ENCODE measurements around the gene SLC30A7.

SLC30A7 gene

GRCh38 chr1:100896481-100896982, 642 bp downstream of the SLC30A7 start:
- TF ChIP-seq CTCF (conservative IDR thresholded peaks at IDR 0.05; ENCODE audit: low read depth): no peak
- H3K27ac ChIP-seq: peak overlapping the region; percentile 93
- POLR2A ChIA-PET (ENCODE audit: low non-redundant PET): no interaction called here
- DNase-seq (ENCODE audit: low spot score): peak; percentile 46
- CTCF ChIA-PET: no interaction called here

- no peak for DNase-seq (ENCODE audit: low spot score)
- TF ChIP-seq CTCF (conservative IDR thresholded peaks at IDR 0.05; ENCODE audit: low read depth): no peak
- CTCF ChIA-PET: interaction anchor here (0.7 kb wide), 1 partner anchor 21 kb away, joined by 4 read pairs; no protein-coding TSS in a partner anchor
- POLR2A ChIA-PET (ENCODE audit: low non-redundant PET): no interaction called here
- no peak overlapping the region for H3K27ac ChIP-seq
Observed at GRCh38 chr1:100902365-100902764, 6.5 kb downstream of the SLC30A7 start.

- no peak for DNase-seq (ENCODE audit: low spot score)
- ChIA-PET POLR2A (ENCODE audit: low non-redundant PET) (interaction anchor here (0.6 kb wide), 1 partner anchor 1373 kb away, joined by 3 read pairs; no protein-coding TSS in a partner anchor), CTCF (interaction anchor here (0.6 to 0.7 kb wide), 2 partner anchors 385 to 401 kb away, joined by 3 to 4 read pairs; no protein-coding TSS in a partner anchor)
- TF ChIP-seq CTCF (conservative IDR thresholded peaks at IDR 0.05; ENCODE audit: low read depth): no peak
- no peak overlapping the region for H3K27ac ChIP-seq
Observed at GRCh38 chr1:100903777-100904176, 7.9 kb downstream of the SLC30A7 start.

GRCh38 chr1:100904528-100904927, 8.6 kb downstream of the SLC30A7 start:
- DNase-seq (ENCODE audit: low spot score): no peak
- H3K27ac ChIP-seq: no peak overlapping the region
- CTCF ChIA-PET: interaction anchor here (0.6 to 0.7 kb wide), 2 partner anchors 384 to 400 kb away, joined by 3 to 4 read pairs; no protein-coding TSS in a partner anchor
- no peak for TF ChIP-seq CTCF (conservative IDR thresholded peaks at IDR 0.05; ENCODE audit: low read depth)
- POLR2A ChIA-PET (ENCODE audit: low non-redundant PET): interaction anchor here (0.6 kb wide), 1 partner anchor 1374 kb away, joined by 3 read pairs; no protein-coding TSS in a partner anchor

- ChIA-PET POLR2A (ENCODE audit: low non-redundant PET) (no interaction called here), CTCF (interaction anchor here (0.6 to 0.7 kb wide), 2 partner anchors 11 to 404 kb away, joined by 3 to 4 read pairs; partner anchors contain the start of gene EXTL2)
- DNase-seq (ENCODE audit: low spot score): no peak
- no peak for TF ChIP-seq CTCF (conservative IDR thresholded peaks at IDR 0.05; ENCODE audit: low read depth)
- no peak overlapping the region for H3K27ac ChIP-seq
Observed at GRCh38 chr1:100905181-100905580, 9.3 kb downstream of the SLC30A7 start.

- POLR2A ChIA-PET (ENCODE audit: low non-redundant PET): no interaction called here
- no peak for TF ChIP-seq CTCF (conservative IDR thresholded peaks at IDR 0.05; ENCODE audit: low read depth)
- no peak overlapping the region for H3K27ac ChIP-seq
- CTCF ChIA-PET: no interaction called here
- no peak for DNase-seq (ENCODE audit: low spot score)
Observed at GRCh38 chr1:100907887-100908286, 12.0 kb downstream of the SLC30A7 start.

Measured in RWPE1 (cell line).